Activated effector memory CD4-positive, alpha-beta T cell treated with anti-CD3 and anti-CD28 coated beads, Interleukin-2, amount 50 U/mL, for 16 hours (primary cell): ENCODE data around the gene TTC28.

Experiments used
- DNase-seq: peaks from one replicate; pipeline ENCODE4 v3.0.0-alpha.2; 2020

Gene TTC28

GRCh38 chr22:28346308-28346707, 333.3 kb downstream of the TTC28 start:
- no peak for DNase-seq

- DNase-seq, result no peak
Observed at GRCh38 chr22:28344918-28345703, 334.5 kb downstream of the TTC28 start.

GRCh38 chr22:28341001-28341400, 338.6 kb downstream of the TTC28 start:
- DNase-seq, result no peak

GRCh38 chr22:28333088-28333487, 346.6 kb downstream of the TTC28 start:
- no peak for DNase-seq

- DNase-seq, result no peak
Observed at GRCh38 chr22:28332410-28332809, 347.2 kb downstream of the TTC28 start.

GRCh38 chr22:28331695-28332094, 347.9 kb downstream of the TTC28 start:
- no peak for DNase-seq

- no peak for DNase-seq
Observed at GRCh38 chr22:28329186-28330073, 350.2 kb downstream of the TTC28 start.

GRCh38 chr22:28328756-28329155, 350.9 kb downstream of the TTC28 start:
- no peak for DNase-seq

- no peak for DNase-seq
Observed at GRCh38 chr22:28316014-28316413, 363.6 kb downstream of the TTC28 start.

GRCh38 chr22:28314959-28315358, 364.7 kb downstream of the TTC28 start:
- no peak for DNase-seq

- no peak for DNase-seq
Observed at GRCh38 chr22:28310299-28310698, 369.3 kb downstream of the TTC28 start.

- no peak for DNase-seq
Observed at GRCh38 chr22:28299753-28300152, 379.9 kb downstream of the TTC28 start.

GRCh38 chr22:28299309-28299708, 380.3 kb downstream of the TTC28 start:
- DNase-seq, result no peak

GRCh38 chr22:28297504-28297903, 382.1 kb downstream of the TTC28 start:
- DNase-seq, result no peak

- no peak for DNase-seq
Observed at GRCh38 chr22:28296452-28296851, 383.2 kb downstream of the TTC28 start.

GRCh38 chr22:28283068-28283654, 396.5 kb downstream of the TTC28 start:
- no peak for DNase-seq

- DNase-seq, result no peak
Observed at GRCh38 chr22:28282405-28283067, 397.1 kb downstream of the TTC28 start.

GRCh38 chr22:28279888-28280287, 399.8 kb downstream of the TTC28 start:
- DNase-seq, result no peak

- no peak for DNase-seq
Observed at GRCh38 chr22:28269277-28269676, 410.4 kb downstream of the TTC28 start.

- DNase-seq, result no peak
Observed at GRCh38 chr22:28268850-28269249, 410.8 kb downstream of the TTC28 start.

GRCh38 chr22:28268171-28268570, 411.5 kb downstream of the TTC28 start:
- no peak for DNase-seq

- DNase-seq, result no peak
Observed at GRCh38 chr22:28260619-28261018, 419.0 kb downstream of the TTC28 start.

GRCh38 chr22:28259774-28260312, 419.8 kb downstream of the TTC28 start:
- DNase-seq, result no peak
